HG02981 (cell line): ENCODE results near the gene EVI5.
A peak's percentile ranks its signal among the peaks of the same experiment; 100 is the strongest.
"Not testable (repeated sequence)": the region's sequence is repeated elsewhere in the genome, so short reads cannot be mapped to it uniquely, and the experiment has no call there.

Source experiments
- ATAC-seq: cut with Tn5 transposase; IDR thresholded peaks from one replicate; pipeline ENCODE4 v1.9.1; 2021; ENCODE audit warnings: mild to moderate bottlenecking, moderate library complexity; ENCODE audit not compliant: unreplicated experiment

EVI5 gene

DNA sequence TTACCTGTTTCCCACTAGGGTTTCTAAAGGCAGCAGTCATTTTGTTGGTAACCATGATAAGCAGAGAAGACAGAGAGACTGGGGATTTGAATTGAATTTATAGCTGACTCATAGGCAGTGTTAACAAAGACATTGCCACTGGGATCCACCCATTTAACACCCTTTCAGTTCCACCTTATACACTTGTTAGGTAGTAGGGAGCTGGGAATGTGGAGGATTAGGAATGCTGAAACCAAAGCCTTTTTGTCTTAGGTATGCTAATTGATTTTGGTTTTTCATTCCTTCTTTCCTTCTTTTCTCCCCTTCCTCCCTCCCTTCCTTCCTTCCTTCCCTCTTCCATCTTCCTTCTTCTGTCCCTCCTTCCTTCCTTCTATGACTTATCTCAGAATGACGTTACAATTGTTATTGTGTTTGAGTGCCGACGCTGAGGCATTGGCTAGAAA is 7.5 kb upstream of the EVI5 start:
- no peak for ATAC-seq

DNA sequence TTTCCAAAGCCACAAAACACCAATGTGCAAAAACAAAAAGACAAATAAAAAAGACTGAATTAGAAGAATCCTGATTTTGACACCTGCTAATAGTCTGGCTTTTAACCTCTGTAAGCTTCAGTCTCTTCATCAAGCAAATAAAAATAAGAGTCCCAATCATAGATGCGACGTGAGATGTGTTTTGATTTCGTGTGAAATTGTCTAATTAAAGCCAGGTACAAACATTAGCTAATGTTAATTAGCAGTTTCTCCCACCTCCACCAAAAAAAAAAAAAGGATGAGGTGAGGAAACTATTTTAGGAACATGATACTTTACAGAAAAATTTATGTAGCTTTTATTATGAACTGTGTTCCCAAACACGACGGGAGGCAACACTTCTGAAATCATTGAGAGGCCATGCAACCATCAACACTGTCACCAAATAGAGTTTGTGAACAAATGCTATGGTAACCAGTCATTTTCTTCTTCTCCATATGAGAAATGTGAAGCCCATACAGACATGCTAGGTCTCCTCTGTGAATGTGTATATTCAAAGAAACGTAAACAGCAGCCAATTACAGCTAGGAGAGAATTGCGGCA is 6.7 kb upstream of the EVI5 start:
- ATAC-seq: no peak

DNA sequence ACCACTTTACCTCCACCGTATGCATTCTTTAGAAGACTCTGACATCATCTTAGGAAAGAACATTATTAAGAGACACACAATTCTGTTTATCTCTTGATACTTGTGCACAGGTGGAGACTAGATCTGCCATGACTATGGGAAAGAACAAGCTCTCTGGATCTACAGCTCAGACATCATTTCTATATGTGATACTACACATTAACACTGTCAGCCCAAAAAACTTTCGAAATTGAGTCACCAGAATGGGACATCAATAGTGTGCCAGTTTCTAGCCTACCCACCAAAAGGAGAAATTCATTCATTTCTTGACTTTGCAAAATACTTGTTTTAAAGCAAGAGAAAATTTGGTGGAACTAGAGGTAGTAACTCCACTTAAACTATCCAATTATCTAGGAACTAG is 6.0 kb upstream of the EVI5 start:
- no peak for ATAC-seq

DNA sequence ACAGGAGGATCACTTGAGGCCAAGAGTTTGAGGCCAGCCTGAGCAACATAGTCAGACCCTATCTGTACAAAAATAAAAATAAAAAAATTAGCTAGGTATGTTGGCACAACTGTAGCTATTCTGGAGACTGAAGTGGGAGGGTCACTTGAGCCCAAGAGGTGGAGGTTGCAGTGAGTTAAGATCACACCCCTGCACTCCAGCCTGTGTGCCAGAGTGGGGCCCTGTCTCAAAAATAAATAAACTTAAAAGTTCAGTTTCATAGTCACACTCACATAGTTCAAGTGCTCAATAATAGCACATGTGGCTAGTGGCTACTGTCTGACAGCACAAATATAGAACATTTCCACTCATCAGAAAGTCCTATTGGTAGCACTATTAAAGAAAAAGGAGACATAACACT is 5.2 kb upstream of the EVI5 start:
- ATAC-seq: no peak

DNA sequence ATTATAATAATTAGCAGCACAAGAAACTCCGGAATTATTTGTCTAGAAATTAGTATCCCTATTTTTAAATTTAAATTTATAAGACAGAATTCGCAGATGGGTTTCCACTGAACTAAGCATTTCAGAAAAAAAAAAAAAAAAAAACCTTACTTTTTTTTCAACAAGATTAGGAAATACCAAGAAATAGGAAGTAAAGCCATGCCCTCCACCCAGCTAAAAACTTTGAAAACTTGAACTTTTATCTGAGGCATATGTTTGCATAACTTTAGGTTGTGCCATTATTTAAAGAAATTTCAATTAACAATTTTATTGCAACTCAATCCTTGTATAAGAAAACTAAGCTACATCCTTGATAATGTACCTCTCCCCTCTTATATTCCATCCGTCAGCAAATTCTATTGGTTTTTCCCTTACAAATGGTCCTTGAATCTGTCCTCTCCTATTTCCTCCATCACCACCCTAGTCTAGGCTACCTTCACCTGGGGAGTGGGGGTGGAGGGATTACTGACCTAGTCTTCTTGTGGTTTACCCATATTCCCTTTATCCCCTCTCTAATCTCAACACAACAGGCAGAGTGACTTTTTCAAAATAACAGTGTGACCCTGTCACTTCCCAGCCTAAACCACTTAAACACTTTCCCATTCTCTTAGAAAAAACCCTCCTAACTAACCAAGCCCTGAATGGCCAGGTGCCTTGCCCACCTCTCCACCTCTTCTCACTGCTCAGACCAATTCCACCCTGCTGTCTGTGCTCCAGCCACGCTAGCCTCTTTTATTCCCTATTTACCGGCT is 1.4 kb upstream of the EVI5 start:
- ATAC-seq: no peak

DNA sequence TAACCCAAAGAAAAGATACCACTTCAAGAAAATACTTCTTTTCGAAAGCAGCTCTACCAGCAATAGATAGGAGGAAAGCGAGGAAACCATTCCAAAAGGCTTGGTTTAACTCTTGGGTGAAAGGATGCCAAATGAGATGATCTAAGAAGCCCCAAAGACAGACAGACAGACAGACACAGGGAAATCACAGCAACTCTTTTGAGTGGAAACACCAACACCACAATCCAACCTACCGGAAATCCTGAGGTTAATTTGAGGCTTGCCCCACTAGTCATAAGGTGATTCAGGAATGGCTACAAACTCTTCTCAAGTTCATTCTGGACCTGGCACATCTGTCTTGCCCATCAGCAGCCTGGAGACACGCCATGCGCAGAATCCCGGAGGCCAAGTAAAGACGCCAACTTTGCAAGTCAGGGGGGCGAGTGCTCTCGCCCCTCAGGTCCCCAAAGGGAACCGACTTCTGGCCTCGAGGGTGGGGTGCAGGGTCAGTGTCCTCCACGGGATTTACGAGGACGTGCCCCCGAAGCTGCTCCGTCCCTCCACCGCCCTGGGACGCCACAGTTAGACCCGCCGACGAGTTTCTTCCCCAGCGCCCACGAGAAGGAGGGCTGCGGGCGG is 778 bp downstream of the EVI5 start:
- peak; percentile 25 for ATAC-seq

DNA sequence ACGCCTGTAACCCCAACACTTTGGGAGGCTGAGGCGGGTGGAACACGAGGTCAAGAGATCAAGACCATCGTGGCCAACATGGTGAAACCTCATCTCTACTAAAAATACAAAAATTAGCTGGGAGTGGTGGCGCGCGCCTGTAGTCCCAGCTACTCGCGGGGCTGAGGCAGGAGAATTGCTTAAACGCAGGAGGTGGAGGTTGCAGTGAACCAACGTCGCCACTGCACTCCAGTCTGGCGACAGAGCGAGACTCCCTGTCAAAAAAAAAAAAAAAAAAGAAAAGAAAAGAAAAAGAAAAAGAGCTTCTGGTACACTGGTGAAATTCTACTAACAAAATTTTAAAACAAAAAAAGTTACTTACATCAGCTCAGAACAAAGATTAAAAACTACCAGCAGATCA is 1.4 kb downstream of the EVI5 start:
- not testable (repeated sequence) for ATAC-seq

DNA sequence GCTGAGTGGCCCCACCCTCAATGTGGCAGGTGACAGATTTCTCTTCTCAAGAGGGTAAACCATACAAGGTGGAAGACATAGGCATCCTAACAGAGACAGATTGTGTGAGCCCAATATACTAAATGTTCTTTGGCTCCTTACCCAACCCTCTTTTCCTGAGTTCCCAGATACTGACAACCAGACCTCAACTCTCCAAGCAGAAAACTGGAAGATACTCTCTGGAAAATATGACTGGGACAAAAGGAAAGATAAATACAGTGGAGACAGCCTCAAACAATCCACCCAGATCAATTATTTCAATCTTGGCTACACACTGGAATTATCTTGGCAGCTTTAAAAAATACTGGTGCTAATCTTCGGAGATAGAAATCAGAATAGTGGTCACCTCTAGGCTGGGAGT is 6.5 kb downstream of the EVI5 start:
- no peak for ATAC-seq

DNA sequence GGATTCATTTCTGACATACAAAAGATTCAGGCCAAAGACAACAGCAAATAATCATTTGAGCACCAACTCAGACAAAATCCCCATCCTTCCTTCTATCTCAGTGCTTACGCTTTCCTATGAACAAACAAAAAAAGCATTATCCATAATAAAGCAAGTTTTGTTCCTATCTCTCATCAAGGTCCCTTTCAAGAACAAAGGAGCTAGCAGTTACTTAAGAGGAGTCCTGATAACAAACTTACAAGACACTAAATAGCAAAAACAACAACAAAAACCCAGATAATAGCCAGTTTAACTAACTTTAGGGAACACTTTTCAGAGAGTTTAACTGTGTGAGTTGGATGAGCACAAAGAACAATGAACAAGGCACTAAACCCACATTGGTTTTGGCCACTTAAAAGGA is 10.5 kb downstream of the EVI5 start:
- ATAC-seq: no peak

DNA sequence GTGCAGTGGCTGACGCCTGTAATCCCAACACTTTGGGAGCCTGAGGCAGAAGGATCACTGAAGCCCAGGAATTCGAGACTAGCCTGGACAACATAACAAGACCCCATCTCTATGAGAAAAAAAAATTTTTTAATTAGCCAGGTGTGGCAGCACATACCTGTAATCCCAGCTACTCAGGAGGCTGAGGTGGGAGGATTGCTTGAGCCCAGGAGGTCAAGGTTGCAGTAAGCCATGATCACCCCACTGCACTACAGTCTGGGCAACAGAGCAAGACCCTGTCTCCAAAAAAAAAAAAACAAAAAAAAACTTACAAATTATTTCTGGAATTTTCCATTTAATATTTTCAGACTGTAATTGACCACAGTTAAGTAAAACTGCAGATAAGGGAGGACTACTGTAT is 11.2 kb downstream of the EVI5 start:
- ATAC-seq: not testable (repeated sequence)

DNA sequence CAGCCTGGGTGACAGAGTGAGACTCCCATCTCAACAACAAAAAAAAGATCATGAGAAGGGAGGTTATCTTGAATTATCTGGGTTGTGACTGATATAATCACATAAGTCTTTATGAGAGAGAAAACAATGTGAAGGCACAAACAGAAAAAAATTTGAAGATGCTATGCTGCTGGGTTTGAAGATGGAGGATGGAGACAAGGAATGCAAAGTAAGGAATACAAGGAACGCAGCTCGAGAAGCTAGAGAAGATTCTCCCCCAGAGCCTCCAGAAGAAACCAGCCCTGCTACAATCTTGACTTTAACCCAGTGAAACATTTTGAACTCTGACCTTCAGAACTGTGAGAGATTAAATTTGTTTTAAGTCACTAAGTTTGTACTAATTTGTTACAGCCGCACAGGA is 15.1 kb downstream of the EVI5 start:
- ATAC-seq: no peak

DNA sequence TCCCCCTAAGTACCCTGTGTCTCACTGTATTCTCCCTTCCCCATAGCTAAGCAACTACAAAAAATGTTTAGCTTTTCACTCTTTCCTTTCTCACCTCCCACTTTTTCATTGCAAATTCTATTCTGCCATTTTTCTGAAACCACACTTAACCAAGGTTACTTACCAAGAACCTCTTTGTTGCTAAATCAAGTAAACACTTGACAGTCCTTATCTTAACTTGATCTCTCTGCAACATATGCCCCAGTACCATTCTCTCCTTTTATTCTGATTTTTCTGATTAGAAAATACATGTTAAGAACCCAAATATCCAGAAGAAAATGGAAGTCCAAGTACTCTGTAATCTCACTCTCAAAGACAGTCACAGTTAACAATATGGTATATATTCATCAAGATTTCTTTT is 16.0 kb downstream of the EVI5 start:
- no peak for ATAC-seq

DNA sequence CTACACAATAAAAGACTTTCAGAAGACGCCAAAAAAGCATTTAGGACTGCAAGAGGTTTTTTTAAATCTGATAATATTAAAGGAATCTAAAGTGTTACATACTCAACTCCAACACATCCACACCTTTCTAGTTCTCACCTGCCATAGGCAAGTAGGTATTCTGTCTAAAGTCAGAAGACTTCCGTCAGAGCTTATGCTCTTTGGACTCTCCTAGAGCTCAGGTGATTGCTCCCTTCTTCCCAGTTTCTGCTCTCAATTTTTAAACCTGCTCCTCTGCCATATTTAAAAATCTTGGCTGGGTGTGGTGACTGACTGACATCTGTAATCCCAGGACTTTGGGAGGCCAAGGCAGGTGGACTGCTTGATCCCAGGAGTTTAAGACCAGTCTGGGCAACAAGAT is 16.6 kb downstream of the EVI5 start:
- no peak for ATAC-seq

DNA sequence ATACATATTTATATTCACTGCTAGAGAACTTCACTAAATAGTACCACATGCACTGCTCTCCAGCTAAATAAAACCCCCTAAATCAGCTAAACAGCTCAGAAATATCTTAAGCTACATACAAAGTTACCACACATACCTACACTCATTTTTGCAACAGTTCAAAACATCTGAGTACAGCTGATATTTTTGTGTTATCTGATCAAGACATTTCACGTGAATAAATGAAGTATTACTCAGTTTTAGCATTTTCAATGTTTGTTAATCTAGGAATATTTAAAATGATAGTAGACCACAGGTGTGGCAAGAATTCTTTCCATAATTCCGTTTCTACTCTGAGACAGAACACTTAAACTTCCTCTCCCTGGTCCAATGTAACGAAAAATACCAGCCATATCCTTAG is 20.8 kb downstream of the EVI5 start:
- no peak for ATAC-seq

DNA sequence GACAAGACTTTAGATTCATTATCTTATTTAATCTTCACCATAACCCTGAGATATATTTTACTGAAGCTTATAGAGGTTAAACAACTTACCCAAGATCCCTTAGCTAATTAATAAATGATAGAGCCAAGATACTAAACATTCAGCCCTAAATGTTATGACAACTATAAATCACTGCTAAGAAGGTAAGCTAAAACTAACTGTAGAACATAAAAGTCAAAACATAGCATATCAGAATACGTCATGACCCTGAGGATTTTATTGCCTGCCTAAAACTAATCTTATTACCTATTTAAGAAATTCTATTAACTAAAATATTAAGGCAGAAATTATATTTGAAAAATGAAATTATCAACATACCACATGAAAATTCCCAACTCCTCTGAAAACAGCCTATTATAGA is 22.6 kb downstream of the EVI5 start:
- ATAC-seq: no peak

DNA sequence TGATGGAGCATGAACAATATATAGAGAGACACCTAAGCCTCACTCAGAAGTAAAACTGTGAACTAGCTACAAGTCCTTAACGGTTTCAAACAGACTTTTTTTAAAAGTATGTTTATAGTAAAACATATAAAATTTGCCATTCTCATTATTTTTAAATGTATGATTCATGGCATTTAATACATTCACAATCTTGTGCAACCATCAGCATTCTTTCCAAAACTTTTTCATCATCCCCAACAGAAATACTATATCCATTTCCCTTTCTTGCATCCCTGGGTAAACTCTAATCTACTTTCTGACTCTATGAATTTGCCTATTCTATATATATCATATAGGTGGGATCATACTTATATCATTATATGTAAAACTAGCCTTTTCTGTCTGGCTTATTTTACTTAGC is 25.5 kb downstream of the EVI5 start:
- no peak for ATAC-seq

DNA sequence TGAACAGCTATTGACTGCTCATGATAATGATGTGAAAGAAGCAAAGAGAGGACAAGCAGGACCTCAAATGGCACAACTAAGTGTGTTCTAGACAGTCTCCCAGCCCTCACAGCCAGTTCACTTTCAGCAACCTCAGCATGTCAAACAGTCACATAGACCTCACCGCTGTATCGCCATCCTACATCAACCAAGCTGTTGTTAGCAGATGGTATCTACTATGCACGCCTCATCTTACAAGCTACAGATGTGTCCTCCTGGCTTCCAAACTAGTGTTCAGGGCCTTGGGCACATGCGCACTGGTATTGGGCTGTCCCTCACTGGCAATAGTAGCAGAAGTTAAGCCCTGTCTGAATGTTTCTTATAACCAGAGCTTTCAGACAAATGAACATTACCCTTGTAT is 28.4 kb downstream of the EVI5 start:
- no peak for ATAC-seq

DNA sequence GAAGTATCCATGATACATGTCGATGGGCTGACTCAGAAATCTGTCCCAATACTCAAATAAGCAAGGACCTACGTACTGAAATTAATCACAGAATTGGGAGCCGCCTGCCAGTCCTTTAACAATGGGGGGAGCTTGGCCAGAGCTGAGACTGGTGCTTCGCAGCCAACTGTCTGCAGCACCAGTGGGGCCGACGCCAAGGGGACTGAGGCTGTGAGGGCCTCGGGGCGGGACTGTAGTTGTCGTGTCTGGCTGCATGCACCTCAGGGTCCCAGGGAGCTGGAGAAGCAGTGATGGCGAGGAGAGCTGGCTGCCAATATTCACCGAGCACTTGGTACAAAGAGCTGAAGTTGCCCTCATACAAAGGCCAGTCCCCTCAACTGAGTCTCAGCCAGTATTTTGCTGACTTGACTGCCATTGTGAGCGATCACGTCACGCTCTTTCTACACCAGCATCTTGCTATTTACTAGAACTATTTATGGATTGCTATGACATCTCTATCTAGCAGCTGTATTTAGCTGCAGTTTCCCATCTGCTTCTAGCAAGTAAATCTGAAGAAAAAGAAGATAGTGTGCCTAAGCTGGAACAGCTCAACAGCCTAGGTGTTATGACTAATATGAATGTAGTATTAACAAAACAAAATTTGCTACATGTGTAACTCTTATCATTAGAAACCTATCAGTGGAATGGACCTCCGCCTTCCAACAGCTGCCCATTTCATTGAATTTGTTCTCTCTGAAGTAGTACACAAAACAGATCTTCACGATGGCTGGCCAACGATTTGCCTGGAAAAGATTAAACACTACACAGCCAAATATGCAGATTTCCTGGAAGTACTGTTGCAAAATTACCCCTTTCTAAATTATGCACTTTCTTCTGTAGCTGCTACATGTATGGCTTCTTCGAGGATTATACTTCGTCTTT is 29.1 kb downstream of the EVI5 start:
- no peak for ATAC-seq

DNA sequence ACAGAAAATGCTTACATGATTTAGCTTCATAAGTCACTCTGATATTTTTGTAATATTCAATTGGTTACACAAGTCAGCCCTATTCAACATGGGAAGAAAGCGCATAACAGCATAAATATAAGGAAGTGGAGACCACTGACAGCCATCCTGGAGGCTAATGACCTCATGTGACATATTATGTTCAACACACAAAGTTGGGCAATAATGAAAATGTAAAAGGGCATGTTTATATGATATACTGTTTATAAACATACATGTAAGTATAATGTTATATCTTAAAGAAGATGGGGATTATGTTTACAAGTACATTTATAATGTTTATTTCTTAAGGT is 30.2 kb downstream of the EVI5 start:
- no peak for ATAC-seq

DNA sequence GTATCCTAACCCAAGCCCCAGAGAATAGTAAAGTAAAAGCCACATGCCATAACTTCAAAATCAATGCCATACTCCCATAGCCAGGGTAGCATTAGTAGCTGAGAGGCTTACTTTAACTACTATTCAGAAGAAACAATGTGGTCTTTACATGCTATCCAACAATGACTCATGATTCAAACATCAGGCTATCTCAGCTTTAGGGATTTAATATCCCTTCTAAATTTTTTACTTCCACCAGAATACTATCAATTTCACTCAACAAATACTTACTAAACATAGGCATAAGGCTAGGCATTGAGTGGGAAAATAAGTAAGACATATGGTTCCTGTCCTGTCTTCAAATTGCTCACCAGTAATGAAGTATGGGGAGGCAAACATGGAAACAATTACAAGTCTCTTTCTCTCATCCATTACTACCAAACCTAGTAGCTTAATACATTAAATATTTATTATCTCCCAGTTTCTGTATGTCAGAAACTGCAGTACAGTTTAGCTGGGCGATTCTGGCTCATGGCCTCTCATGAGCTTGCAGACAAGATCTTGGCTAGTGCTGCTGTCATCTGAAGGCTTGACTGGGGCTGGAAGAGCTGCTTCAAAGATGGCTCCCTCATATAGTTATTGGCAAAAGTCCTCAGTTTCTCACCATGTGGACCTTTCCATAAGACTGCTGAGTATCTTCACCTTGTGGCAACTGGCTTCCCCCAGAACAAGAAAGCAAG is 30.7 kb downstream of the EVI5 start:
- ATAC-seq: no peak

DNA sequence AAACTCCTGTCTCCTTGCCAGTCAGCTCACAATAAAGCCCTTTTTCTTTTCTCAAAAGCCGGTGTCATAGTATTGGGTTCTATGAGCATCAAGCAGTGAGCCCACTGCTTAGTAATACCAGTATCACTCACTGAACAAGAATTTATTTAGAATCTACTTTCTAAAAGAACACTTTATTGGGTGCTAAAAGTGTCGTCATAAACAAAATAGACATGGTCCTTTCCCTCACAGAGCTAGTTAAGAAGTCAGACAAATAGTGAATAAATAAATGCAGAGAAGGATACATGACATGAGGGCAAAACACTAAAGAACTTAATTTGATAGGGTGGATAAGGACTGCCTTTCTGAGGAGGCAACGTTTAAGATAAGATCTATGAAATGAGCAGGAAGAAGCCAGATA is 32.2 kb downstream of the EVI5 start:
- ATAC-seq: no peak
